ENCODE measurements around the gene NRG3.

GRCh38 chr10:81843042-81843441 is 32.0 kb upstream of the NRG3 start:
- no peak for TF ChIP-seq CTCF (IDR thresholded peaks at IDR 0.05)
- no peak for TF ChIP-seq EZH2 (IDR thresholded peaks at IDR 0.05; ENCODE audit: borderline replicate concordance, insufficient read depth, low read depth, low read length, poor library complexity, severe bottlenecking)
